T47D (cell line): ENCODE results near the gene QRFP.

ENCODE experiments used
- DNase-seq, 2 experiments: peaks; one replicate each; pipeline versions ENCODE4 v3.0.0 to v3.0.0-alpha.2; 2011 to 2012; ENCODE audit warnings: low read depth in 1 of 2, low spot score in 1 of 2
- JUND ChIP-seq: IDR thresholded peaks from 2 replicates; pipeline ENCODE4 v1.6.1; 2012; ENCODE audit warnings: low read depth
- in situ Hi-C: cut with HindIII; loops from 2 replicates; pipeline ENCODE4 v1.10.0; 2016; ENCODE audit warnings: low sequenced_read_pairs, low pct_unique_long_range_greater_than_20kb

The QRFP gene

DNA sequence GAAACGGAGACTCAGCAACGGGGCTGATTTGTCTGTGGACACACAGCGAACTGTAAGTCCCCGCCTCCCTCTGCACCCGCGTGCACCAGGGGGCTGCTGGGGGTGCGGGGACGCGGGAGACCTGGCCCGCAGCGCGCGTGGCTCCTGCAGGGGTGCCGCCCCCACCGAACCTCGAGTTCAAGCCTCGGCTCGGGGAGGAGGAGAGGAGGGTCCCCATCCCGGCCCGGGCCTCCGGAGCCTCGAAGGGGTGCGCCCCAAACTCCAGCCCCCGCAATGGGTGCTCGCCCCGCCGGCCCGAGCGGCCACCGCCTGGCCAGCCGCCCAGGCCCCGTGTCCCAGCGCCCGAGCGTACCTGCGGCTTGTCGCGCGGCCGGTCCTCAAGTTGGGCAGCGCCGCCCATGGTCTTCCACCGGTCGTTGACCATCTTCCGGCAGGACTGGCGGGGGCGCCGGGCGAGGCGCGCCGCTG is 41.6 kb upstream of the QRFP start:
- no peak for DNase-seq
- in situ Hi-C loops, result no loop called here

DNA sequence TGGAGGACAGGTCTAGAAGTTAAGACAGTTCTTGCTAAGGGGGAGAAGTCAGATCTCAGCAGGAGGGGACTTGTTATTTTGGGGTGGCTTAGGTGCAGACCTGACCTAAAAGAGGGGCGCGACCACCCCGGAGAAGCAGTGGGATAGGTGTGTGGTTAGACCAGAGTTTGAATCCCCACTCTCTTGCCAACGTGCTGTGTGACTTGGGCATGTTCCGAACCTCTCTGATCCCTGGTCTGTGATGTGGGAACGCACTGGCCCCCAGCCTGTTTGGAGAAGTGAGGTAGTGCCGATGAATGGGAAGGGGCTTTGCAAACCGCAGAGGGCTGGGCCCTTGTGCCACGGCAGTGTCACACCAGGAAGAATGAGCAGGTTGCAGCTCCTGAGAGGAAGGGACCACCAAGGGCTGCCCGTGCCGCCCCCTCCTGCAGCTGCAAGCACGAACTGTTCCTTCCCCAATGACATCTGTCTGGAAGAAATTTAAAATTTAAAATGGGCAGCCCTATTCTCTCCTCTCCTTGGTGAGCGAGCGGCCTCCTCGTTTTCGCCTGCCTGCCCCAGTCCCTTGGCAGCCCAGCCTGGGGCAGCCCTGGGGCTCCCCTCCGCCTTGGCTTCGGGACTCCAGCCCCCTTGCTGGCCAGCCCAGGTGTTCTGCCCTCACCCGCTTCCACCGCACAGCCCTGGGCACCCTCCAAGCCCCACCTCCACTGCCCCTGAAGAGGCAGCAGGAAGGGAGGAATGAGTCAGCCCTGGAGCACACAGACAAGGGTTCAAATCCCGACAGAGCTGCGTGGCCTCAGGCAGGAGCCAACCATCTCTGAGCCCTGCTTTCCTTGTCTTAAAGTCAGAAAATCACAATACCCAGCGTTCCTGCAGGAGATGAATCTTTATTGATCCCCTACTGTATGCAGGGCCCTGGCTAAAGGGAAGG is 40.8 kb upstream of the QRFP start:
- in situ Hi-C loops, result no loop called here
- TF ChIP-seq JUND, result no peak
- DNase-seq, result no peak

More for the DNA sequence above, 41.6 kb upstream of the QRFP start:
- no peak for TF ChIP-seq JUND

DNA sequence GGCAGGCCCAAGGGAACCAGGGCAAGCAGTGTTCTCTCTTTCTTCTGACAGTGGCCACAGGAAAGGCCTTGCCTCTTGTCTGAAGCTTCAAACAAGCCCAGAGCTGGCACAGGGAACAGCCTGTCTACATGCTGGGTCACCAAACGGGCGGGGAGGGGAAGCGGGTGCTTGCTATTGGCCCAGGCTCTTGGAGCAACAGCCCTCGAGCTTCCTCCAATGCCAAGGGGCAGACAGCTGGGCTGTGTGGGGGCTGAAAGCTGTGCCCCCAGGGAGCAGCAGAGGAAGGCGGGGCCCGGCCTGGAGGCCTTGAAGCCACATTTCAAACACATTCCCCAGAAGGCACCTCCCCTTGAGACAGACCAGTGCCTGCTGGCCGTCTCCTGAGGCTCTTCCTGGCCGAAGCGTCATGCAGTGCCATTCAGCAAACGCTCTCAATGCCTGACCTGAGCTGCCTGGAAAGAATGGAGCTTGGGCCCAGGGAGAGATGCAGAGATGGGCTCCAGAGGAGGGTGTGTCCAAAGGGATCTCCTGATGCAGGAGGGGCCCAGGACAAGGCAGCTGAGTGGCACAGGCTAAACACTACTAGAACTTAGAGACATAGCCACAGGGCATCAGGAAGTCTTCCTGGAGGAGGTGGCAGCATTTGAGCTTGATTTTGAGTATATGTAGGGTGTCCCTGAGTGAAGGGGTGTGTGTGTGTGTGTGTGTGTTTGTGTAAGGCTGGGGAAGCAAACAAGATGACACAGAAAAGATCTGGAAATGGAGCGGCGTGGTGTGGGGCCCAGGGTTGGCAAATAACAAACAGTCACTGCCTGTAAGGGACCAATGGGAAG is 39.9 kb upstream of the QRFP start:
- no peak for TF ChIP-seq JUND
- in situ Hi-C loops, result no loop called here
- DNase-seq, result peak; percentile 76 to 78

DNA sequence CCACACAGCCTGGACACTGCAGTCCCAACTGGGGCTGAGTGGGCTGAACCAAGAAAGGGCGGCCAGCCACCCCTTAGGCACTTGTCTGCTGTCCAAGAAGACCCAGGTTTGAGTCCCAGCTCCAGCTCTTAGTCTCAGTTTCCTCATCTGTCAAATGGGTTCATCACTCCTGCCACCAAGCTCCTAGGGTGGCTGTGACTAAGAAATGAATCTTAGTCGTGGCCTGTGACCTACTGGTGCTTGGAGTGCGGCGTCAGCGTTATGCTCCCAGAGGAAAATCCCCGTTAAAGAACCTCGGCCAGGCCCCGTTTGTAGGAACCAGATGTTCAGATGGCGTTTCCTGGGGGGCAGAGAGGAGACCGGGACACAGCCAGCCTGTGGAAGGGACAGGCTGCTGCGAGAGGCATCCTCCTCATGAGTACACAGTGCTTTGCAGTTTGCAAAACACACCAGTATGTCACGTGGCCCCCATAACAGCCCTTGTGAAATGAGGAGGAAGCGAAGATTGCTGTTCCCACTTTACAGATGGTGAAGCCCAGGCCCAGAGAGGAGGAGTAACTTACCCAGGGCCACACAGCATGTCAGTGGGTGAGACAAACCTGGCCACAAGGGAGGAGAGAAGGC is 39.1 kb upstream of the QRFP start:
- DNase-seq, result no peak
- in situ Hi-C loops, result no loop called here
- no peak for TF ChIP-seq JUND

DNA sequence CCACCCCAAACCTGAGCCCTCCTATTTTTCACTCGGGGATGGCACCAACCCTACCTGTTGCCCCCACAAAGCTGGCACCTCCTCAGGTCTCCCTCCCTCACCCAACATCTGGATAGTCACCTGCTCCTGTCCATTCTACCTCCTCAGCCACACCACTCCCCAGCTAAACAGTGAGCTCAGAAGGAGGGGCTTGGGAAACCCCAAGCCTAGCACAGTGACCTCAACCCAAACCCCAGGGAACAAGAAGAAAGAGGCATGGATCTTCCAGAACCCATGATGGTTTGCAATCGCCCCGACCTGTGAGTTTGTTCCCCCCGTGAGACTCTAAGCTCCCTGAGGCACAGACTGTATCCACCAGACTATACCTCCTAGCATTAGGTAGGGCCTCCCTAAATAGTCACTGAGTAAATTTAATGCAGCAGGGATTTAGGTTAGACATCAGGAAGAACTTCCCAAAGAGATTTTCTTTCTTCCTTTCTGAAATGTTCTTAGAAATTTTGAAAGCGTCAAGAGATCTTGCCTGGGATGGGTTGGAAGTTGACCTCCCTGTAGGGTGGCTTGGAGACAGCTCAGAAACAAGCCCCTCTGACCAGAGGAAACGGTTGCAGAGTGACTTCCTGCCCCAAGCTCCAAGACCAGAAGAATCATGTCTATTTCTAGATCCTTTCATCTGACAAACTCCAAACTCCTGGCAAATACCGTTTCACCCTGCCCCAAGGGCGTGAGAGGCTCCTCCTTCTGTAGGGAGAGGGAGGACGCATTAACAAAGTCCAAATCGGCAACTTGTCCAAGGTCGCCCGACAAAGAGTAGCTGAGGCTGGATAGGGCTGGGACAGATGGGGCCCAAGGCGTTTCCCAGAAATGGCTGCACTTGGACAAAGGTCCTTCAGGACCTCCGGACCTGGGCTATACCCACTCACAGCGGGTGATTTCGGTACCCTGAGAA is 38.4 kb upstream of the QRFP start:
- DNase-seq, result peak in 1 of 2 experiments; percentile 74
- in situ Hi-C loops, result no loop called here
- TF ChIP-seq JUND, result no peak

DNA sequence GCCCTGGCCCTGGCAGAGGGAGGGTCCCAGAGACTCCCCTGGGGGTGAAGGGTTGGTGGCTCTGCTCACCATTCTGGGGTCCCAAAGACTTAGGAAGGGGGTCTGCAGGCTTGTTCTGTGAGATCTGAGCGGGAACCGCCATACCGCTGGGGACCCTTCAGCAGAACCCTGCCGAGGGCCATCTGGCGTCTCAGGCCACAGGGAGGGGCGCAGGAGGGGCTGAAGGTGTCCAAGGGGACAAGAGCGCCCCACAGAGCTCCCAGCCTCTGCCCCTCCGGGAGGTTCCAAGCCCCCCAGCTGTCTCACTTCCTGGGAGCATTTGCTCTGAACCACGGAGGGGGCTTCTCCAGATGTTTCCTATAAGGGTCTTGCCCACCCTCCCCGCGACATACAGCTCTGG is 37.6 kb upstream of the QRFP start:
- no peak for TF ChIP-seq JUND
- DNase-seq, result no peak
- in situ Hi-C loops, result no loop called here

DNA sequence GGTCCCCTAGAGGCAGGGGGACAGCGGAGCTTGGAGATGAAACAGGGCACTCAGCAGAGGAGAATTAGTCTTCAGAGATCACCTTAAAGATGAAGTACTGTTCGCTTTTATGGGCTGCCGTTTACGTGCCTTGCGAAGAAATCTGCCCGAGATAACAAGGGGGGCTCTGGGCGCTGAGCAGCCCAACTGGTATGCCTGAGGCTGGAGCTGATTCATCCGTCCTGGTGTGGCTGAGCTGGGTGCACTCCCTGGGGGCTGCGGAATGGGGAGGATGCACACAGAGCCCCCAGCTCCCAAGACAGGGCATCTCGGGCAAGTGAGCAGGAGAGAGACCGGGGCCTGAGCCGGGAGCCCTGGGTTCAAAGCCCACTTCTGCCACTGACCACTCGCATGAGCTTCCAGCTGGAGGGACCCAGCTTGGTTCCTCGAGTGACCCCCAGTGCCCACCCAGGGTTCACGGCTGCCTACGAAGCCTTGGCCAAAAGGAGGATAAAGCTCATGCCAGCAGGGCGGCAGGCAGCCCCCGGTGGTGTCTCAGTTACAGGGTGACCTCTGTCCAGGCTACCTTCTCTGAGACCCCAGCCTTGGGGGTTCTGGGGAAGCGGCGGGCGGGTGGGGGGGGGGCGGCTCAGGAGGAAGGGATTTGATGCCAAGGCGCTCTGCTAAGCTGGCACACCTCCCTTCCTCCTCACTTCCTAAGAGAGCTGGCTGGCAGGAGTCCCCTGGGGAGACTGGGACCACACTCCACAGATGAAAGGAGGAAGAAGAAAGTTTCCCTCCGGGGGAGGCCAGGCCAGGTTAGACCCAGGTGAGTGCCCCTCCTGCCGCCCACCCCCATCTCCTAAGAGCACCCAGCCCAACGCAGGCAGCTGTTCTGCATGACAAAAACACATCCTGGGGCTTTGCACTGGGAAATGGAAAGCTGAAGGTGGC is 36.8 kb upstream of the QRFP start:
- in situ Hi-C loops, result no loop called here
- TF ChIP-seq JUND, result no peak
- no peak for DNase-seq

DNA sequence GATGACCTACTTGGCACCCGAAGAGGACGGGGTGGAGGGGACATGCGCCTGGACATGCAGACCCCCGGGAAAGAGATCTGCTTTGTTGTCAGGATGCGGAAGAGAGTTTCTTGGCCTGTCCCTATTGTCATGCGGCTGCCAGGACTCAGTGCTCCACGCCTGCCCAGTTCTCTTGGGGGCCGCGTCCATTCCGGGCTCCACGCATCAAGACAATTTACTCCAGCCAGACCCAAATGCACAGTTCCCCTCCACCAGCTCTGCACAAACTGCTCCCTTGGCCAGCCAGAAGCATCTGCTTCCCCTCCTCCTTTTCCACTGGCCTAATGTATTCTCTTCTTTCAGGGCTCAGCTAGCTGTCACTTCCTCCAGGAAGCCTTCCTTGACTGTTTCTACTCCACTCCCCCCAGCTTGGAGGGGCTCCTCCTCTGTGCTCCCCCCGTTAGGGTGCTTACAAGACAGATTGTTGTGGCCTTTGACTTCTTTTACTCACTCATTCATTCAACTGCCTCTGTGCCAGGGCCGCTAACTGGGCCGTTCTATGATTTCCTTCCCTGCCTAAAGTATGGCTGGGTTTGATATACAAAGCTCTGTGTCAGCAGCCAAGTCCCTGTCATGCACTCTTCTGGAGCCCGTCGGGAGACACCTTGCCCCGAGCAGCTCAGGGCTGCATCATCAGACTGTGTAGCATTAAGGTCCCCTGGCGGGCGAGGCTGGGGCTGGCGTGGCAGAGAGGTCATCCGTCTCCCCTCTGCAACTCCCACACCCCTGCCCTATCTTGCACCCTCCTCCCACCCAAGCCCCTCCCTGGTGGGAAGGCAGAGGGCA is 35.9 kb upstream of the QRFP start:
- no peak for DNase-seq
- TF ChIP-seq JUND, result no peak
- in situ Hi-C loops, result no loop called here

DNA sequence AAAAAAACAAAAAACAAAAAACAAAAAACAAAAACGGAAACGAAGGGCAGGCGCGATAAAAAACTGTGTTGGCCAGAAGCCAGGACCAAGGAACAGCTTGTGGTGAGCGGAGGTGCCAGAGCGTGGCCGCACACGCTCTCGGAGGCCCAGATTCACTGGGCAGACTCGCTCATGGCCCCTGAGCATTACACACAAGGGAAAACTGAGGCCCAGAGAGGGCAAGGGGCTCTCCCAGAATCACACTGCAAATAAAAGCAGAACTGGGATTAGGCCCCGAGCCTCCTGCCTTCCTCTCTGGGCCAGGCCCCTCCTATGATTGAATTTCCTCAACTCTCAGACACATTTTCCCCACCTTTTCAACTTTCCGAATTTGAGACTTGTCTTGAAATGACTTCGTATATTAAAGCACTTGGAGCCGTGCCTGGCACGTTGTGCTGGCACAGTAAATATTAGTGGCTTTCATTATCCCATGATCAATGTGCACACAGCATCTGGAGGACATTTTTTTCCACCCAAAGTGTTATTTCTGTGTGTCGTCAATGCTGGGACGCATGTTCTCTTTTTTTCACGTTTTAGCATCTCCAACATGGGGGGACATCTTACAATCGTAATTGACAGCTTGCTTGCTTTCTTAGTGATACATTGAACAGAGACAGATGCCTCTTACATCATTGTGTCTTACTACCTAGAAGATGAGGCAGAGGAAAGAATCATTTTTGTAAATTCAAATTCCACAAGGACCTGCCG is 35.1 kb upstream of the QRFP start:
- TF ChIP-seq JUND, result no peak
- in situ Hi-C loops, result no loop called here
- no peak for DNase-seq
